ENCODE data around the gene JMJD7. TPM values are rescaled to one million over a fixed set of nuclear protein-coding genes. Genes with fewer than 3 reads are reported as not detected.

The JMJD7 gene
- total RNA-seq, 2 donors from 2014 or later: 6.7 to 12.1 TPM

DNA sequence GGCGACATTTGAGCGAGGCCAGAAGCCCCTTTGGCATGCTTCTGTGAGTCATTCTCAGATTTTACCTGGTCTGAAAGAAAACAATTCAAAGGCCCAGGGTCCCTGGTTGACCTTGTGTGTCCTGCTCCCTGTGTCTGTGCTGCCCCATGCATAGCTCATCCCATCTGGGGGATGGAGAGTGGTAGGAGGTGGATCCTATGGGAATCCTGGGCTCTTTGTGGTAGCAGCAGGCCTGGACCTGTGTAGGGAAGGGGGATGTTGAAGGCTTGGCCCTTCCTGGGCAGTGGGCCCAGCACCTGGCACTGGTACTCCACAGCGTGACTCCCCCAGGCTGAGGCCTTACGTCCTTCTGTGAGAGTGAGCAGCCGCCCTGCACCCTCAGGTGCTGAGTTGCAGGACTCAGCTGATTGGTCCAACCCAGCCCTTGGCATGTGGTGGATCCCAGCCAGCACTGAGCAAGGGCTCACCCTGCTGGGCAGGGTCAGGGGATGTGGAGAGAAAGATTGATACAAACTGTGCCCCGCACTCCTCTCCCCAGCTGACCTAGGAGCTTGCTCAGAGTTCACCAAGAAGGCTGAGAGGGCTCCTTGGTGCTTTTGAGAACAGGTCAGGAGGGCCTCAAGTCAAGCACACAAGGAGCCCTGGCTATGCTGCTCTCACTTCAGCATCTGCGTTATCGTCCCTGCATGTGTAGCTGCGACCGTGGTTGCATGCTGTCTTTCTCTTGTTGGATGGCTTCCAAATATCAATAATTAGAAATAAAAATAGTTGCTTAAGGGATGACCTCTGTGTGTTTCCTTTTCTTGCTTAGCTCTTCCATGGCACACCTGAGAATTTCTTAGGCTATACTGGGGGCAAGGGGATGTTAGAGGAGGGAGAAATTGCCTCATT is 21.4 kb upstream of the JMJD7 start:
- no peaks in the 10 kb centered on the region for H3K36me3 Mint-ChIP-seq
- ATAC-seq (no peak), DNase-seq (ENCODE audit: low spot score) (no peak)
- no peaks in the 10 kb centered on the region for H3K27me3 Mint-ChIP-seq
- peak overlapping the region in 1 of 2 donors; percentile 64 for H3K27ac Mint-ChIP-seq
- H3K9me3 Mint-ChIP-seq: no peaks in the 10 kb centered on the region
- no peak overlapping the region for H3K4me3 Mint-ChIP-seq
- peaks cover 7 to 12% of the 10 kb centered on the region in 2 donors for H3K4me1 Mint-ChIP-seq (ENCODE audit: low read depth in 2 of 2)

DNA sequence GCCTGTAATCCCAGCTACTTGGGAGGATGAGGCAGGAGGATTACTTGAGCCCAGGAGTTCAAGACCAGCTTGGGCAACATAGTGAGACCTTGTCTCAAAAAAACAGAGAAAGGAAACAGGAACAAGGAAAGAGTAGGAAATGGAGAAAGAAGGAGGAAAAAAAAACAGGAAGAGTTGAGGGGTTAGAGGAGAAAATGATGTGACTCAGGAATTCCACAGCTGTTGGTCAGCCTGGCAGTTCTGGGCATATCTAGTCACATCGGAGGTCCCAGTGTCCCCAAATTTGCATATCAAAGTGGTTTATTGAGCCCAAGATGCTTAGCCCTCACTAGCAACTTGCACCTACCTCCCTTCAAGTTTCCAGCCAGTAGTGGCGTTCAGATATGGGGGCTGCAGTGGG is 18.8 kb upstream of the JMJD7 start:
- no peak overlapping the region for H3K27ac Mint-ChIP-seq
- DNase-seq (ENCODE audit: low spot score) (no peak), ATAC-seq (no peak)
- H3K4me1 Mint-ChIP-seq (ENCODE audit: low read depth in 2 of 2): peaks cover 7 to 12% of the 10 kb centered on the region in 2 donors
- H3K36me3 Mint-ChIP-seq: no peaks in the 10 kb centered on the region
- H3K27me3 Mint-ChIP-seq: no peaks in the 10 kb centered on the region
- H3K9me3 Mint-ChIP-seq: no peaks in the 10 kb centered on the region
- H3K4me3 Mint-ChIP-seq: no peak overlapping the region

DNA sequence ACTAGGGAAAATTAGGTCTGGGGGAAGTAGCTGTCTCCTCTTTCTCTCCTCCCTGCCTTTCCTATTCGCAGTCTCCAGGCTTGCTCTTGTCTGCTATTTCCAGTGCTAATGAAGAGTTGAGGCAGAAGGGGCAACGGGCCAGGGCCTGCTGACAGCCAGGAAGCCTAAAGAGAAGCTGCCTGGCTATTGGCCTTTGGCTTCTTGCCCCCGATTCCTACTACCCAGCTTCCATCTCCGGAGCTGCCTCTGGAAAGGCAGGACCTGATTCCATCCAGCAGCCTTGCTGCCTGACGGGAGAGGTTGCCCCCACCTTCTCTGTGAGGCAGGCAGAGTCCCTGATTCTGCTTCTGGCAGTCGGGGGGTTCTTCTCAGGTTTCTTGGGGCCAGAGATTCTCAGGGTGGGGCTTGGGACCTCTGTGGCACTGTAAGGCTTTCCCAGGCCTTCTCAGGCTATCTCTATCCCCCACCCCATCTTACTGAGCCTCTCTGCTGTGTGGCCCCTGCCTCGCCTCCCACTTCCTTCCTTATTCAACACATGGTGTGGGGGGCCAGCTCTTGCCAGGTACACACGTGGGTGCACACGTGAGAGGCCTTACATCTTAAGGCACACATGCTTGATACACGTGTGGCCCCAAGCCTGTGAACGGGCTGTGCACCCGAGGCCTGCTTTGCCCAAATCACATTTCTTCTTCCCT is 18.2 kb upstream of the JMJD7 start:
- H3K9me3 Mint-ChIP-seq: no peaks in the 10 kb centered on the region
- DNase-seq (ENCODE audit: low spot score) (no peak), ATAC-seq (no peak)
- H3K27me3 Mint-ChIP-seq: no peaks in the 10 kb centered on the region
- no peak overlapping the region for H3K27ac Mint-ChIP-seq
- no peak overlapping the region for H3K4me3 Mint-ChIP-seq
- H3K4me1 Mint-ChIP-seq (ENCODE audit: low read depth in 2 of 2): peaks cover 4 to 10% of the 10 kb centered on the region in 2 donors
- H3K36me3 Mint-ChIP-seq: no peaks in the 10 kb centered on the region

DNA sequence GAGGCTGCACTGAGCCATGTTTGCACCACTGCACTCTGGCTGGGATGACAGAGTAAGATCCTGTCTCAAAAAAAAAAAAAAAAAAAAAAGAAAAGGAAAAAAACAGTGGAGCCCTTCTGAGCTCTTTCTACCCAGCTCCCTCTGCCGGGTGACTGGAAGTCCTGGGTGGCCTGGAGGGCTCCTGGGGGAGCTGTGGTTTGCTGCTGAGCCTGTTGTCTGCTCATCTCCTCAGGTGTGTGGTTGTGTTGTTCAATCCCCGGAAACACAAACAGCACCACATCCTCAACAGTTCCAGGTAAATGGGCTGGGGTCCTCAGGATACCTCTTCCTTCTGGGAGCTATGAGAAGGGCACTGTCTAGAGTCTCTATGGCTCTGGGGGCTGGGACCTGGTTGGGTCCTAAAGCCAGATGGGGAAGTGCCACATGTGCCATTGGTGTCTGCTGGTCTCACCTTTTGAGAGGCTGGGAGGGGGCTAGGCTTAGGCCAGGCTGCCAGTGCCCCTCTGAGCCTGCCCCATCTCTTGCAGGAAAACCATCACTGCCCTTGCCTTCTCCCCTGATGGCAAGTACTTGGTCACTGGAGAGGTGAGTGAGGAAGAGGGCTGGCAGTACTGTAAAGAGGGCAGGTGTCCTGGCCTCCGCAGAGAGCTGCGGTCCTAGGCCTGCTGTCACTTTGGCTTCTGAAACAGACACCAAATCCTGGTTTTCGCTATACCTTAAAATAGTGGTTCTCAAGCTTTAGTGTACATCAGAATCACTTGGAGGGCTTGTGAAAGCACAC is 17.1 kb upstream of the JMJD7 start:
- Mint-ChIP-seq H3K36me3 (peaks cover 1% of the 10 kb centered on the region), H3K9me3 (no peaks in the 10 kb centered on the region), H3K27ac (no peak overlapping the region), H3K4me1 (ENCODE audit: low read depth in 2 of 2) (peaks cover 0 to 5% of the 10 kb centered on the region in 2 donors), H3K4me3 (no peak overlapping the region), H3K27me3 (no peaks in the 10 kb centered on the region)
- peak; percentile 48 for DNase-seq (ENCODE audit: low spot score)
- ATAC-seq: no peak

DNA sequence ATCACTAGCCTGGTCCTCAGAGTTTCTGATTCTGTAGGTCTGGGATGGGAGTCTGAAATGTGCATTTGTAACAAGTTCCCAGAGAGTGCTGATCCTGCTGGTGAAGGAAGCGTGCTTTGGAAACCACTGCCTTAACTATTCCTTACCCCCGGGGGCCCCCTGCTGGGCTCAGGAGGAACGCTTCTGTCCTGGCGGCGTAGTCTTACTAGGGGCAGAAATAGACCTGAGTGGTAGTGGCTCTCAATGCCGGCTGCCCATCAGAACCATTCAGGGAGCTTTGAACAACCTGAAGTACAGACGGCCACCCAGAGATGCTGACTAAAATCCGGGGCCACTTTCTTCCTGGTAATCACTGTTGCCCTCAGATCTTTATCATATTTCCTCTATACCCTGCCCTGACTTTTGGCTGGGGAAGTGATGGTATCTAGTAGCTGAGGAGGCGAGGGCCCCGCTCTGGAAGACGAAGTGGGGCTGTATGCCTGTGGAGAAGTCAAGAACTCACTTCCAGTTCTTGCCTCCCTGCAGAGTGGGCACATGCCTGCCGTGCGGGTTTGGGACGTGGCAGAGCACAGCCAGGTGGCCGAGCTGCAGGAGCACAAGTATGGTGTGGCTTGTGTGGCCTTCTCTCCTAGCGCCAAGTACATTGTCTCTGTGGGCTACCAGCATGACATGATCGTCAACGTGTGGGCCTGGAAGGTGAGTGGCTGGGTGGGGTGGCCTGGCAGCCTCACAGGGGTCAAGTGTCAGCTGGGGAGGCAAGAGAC is 16.3 kb upstream of the JMJD7 start:
- peak; percentile 77 for DNase-seq (ENCODE audit: low spot score)
- H3K9me3 Mint-ChIP-seq: no peaks in the 10 kb centered on the region
- peaks cover 0 to 5% of the 10 kb centered on the region in 2 donors for H3K4me1 Mint-ChIP-seq (ENCODE audit: low read depth in 2 of 2)
- H3K27ac Mint-ChIP-seq: no peak overlapping the region
- H3K27me3 Mint-ChIP-seq: no peaks in the 10 kb centered on the region
- ATAC-seq: peak; percentile 77 to 87
- peaks cover 5% of the 10 kb centered on the region for H3K36me3 Mint-ChIP-seq
- no peak overlapping the region for H3K4me3 Mint-ChIP-seq

DNA sequence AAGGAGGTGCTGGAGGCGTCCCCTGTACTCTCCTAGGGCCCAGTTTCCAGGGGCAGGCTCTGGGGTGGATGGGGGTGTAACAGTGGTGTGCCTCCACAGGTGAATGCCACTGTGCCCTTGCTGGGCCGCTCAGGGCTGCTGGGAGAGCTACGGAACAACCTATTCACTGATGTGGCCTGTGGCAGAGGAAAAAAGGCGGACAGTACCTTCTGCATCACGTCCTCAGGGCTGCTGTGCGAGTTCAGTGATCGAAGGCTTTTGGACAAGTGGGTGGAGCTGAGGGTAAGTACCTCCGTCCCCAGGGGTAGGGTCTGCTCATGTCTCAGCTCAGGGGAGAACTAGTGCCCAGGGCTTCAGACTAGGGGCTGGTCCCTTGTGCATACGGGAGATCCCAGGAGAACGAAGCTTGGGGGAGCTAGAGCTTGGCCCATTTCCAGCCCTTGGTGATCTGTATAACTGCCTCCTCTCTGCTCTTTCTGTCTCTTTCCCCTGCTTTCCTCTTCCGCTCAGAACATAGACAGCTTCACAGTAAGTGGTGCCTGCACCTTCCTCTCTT is 15.0 kb upstream of the JMJD7 start:
- H3K27ac Mint-ChIP-seq: no peak overlapping the region
- no peaks in the 10 kb centered on the region for H3K27me3 Mint-ChIP-seq
- H3K9me3 Mint-ChIP-seq: no peaks in the 10 kb centered on the region
- H3K4me3 Mint-ChIP-seq: no peak overlapping the region
- peaks cover 0 to 5% of the 10 kb centered on the region in 2 donors for H3K4me1 Mint-ChIP-seq (ENCODE audit: low read depth in 2 of 2)
- DNase-seq (ENCODE audit: low spot score) (no peak), ATAC-seq (no peak)
- peaks cover 5% of the 10 kb centered on the region for H3K36me3 Mint-ChIP-seq

DNA sequence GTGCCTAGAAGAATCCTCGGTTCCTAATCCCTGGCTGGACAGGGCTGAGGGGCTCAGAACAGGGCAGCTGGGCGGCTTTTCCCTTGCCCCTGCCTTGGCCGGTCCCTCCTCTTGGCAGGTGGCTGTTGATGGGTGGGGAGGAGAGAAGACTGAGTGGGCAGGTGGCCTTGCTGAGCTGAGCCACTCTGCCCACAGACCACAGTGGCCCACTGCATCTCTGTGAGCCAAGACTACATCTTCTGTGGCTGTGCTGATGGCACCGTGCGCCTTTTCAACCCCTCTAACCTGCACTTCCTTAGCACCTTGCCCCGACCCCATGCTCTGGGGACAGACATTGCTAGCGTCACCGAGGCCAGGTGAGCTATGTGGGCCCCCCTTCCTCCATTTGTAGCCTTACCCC is 14.5 kb upstream of the JMJD7 start:
- no peak for DNase-seq (ENCODE audit: low spot score)
- Mint-ChIP-seq H3K27ac (no peak overlapping the region), H3K27me3 (no peaks in the 10 kb centered on the region), H3K4me1 (ENCODE audit: low read depth in 2 of 2) (peaks cover 0 to 5% of the 10 kb centered on the region in 2 donors), H3K36me3 (peaks cover 5% of the 10 kb centered on the region), H3K4me3 (no peak overlapping the region), H3K9me3 (no peaks in the 10 kb centered on the region)
- ATAC-seq: no peak

DNA sequence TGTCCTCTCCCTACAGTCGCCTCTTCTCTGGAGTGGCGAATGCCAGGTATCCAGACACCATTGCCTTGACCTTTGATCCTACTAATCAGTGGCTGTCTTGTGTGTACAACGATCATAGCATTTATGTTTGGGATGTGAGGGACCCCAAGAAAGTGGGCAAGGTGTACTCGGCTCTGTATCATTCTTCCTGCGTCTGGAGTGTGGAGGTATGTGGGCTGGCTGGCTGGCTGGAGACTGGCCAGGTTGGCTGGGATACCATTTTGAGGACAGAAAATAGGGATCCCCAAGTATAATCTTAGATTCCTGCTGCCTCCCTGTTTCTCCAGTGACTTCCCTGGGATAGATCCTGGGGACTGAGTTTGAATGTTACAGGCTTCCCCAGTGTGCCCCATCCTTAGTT is 13.4 kb upstream of the JMJD7 start:
- Mint-ChIP-seq H3K4me1 (ENCODE audit: low read depth in 2 of 2) (peaks cover 0 to 5% of the 10 kb centered on the region in 2 donors), H3K27ac (no peak overlapping the region), H3K27me3 (no peaks in the 10 kb centered on the region), H3K9me3 (no peaks in the 10 kb centered on the region), H3K36me3 (peaks cover 5% of the 10 kb centered on the region), H3K4me3 (no peak overlapping the region)
- no peak for DNase-seq (ENCODE audit: low spot score)
- ATAC-seq: no peak

DNA sequence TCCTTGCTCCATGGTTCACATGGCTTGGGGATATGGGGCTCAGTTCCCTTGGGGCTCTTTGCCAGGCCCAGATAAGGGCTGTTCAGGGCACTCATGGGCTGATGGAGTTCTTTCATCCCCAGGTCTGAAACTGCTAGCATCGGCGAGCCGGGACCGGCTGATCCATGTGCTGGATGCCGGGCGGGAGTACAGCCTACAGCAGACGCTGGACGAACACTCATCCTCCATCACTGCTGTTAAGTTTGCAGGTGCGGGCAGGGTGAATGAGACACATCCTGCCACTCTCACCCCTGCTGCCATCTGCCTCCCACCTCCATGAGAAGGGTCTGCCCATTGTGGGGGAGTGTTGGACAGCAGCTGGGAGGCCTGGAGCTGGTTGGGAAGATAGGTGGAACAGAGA is 11.1 kb upstream of the JMJD7 start:
- no peak for ATAC-seq
- H3K27ac Mint-ChIP-seq: no peak overlapping the region
- peaks cover 5% of the 10 kb centered on the region for H3K36me3 Mint-ChIP-seq
- DNase-seq (ENCODE audit: low spot score): no peak
- H3K9me3 Mint-ChIP-seq: no peaks in the 10 kb centered on the region
- no peak overlapping the region for H3K4me3 Mint-ChIP-seq
- no peaks in the 10 kb centered on the region for H3K27me3 Mint-ChIP-seq
- no peaks in the 10 kb centered on the region for H3K4me1 Mint-ChIP-seq (ENCODE audit: low read depth in 2 of 2)

DNA sequence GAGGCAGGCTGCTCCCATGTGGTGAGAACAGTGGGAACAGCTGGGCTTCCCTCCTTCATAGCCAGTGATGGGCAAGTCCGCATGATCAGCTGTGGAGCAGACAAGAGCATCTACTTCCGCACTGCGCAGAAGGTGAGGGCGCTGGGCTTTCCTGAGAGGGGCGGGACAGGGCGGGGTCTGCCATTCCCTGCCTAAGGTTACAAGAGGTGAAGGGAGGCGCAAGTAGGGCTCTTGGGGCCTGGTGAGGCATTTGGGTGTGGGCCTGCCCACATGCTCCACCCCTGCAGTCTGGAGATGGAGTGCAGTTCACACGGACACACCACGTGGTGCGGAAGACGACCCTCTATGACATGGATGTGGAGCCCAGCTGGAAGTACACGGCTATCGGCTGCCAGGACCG is 10.6 kb upstream of the JMJD7 start:
- no peak for DNase-seq (ENCODE audit: low spot score)
- Mint-ChIP-seq H3K27me3 (no peaks in the 10 kb centered on the region), H3K4me3 (no peak overlapping the region), H3K9me3 (no peaks in the 10 kb centered on the region), H3K27ac (no peak overlapping the region), H3K36me3 (peaks cover 5% of the 10 kb centered on the region), H3K4me1 (ENCODE audit: low read depth in 2 of 2) (no peaks in the 10 kb centered on the region)
- no peak for ATAC-seq

DNA sequence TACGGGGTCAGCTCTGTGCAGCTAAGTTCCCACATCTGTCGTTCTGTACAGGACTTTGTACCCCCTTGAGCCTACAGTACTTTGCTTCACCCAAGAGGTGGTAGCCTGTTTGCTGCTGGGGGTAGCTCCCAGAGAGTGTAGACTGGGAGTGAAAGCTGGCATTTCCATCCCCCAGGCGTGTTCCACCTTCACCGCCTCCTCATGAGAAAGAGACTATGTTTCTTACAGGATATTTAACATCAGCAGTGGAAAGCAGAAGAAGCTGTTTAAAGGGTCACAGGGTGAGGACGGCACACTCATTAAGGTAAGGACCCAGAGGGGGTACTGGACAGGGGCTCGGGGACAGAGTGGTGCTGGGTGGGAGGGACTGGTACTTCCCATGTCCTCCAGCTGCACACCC is 10.1 kb upstream of the JMJD7 start:
- Mint-ChIP-seq H3K27me3 (no peaks in the 10 kb centered on the region), H3K4me3 (no peak overlapping the region), H3K9me3 (no peaks in the 10 kb centered on the region), H3K4me1 (ENCODE audit: low read depth in 2 of 2) (no peaks in the 10 kb centered on the region), H3K36me3 (peaks cover 5% of the 10 kb centered on the region), H3K27ac (no peak overlapping the region)
- ATAC-seq: no peak
- no peak for DNase-seq (ENCODE audit: low spot score)

DNA sequence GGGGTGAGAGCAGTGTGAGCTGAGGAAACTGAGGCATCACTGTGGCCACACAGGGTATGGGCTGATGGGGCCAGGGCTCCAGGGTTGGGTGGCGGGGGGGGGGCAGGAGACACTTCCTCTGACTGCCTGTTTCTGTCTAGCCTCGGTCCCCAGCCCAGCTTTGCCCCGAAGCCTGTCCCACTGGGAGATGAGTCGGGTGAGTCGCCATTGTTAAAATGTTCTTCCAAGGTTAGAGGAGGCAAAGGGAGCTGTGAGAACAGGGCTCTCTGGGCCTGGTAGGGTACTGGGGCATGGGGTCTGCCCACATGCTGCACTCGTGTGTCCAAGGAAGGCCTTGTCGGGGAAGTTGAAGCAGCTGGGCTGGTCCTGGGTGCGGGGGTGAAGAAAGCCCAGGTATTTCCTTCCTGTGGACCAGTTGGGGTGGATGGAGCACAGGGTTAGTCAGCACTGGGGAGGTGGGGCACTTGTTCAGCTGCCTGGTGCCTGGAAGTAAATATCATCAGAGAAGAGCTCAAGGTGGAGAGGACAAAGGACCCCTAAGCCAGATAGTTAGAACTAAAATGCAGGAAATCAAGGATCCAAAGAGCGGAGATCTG is 8.3 kb upstream of the JMJD7 start:
- Mint-ChIP-seq H3K4me3 (no peak overlapping the region), H3K36me3 (peaks cover 5% of the 10 kb centered on the region), H3K27ac (no peak overlapping the region), H3K4me1 (ENCODE audit: low read depth in 2 of 2) (no peaks in the 10 kb centered on the region), H3K27me3 (no peaks in the 10 kb centered on the region), H3K9me3 (no peaks in the 10 kb centered on the region)
- ATAC-seq (no peak), DNase-seq (ENCODE audit: low spot score) (no peak)
